Adrenal gland (tissue), 5 donors: ENCODE data around the gene PKP3.

Experiments
- POLR2A ChIP-seq, 2 donors: fragments of 450-650 bp; IDR thresholded peaks; one replicate each; pipeline ENCODE4 v1.6.1; 2017; ENCODE audit warnings: antibody characterized with exemption in 2 of 2, mild to moderate bottlenecking in 2 of 2, moderate library complexity in 1 of 2
- TF ChIP-seq, protein P1 (sequence below), 6 experiments: fragments of 450-650 bp in 4 of 6; fragments of 200-600 bp in 2 of 6; sonication (generic) in 1 of 6; IDR thresholded peaks; 1 replicate in 5 of 6; 2 replicates in 1 of 6; pipeline versions ENCODE4 v1.5.1 to v1.8.0; 2016 to 2021; ENCODE audit warnings: antibody characterized with exemption in 6 of 6, mild to moderate bottlenecking in 2 of 6, moderate library complexity in 1 of 6
- donor health status: DM: no; HTN: no; CAD: no.

DNA sequence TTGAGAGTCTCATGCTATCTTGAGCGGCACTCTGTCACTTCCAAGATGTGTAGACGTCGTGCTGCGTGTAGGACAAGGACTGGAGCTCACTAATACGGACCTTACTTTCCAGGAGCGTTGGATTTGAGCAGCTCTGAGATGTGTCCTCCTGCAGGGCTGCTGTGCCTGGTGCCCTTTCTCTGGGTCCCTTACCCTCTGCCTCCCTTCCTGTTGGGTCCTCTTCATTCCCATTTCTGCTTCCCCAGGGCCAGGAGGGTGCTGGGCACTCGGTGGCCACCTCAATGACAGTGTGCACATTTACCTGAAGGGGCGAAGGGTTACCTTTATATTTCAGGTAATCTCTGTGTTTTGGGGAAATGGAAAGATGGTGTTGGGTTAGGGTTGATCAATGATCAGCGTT, 60.0 kb downstream of the PKP3 start:
- TF ChIP-seq, protein P1, sequence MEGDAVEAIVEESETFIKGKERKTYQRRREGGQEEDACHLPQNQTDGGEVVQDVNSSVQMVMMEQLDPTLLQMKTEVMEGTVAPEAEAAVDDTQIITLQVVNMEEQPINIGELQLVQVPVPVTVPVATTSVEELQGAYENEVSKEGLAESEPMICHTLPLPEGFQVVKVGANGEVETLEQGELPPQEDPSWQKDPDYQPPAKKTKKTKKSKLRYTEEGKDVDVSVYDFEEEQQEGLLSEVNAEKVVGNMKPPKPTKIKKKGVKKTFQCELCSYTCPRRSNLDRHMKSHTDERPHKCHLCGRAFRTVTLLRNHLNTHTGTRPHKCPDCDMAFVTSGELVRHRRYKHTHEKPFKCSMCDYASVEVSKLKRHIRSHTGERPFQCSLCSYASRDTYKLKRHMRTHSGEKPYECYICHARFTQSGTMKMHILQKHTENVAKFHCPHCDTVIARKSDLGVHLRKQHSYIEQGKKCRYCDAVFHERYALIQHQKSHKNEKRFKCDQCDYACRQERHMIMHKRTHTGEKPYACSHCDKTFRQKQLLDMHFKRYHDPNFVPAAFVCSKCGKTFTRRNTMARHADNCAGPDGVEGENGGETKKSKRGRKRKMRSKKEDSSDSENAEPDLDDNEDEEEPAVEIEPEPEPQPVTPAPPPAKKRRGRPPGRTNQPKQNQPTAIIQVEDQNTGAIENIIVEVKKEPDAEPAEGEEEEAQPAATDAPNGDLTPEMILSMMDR (IDR thresholded peaks at IDR 0.05): no peak
- no peak for TF ChIP-seq POLR2A (IDR thresholded peaks at IDR 0.05)
